Left ventricle myocardium inferior (tissue), 1 donor: ENCODE results near the gene VAPB. TPM values are rescaled to one million over a fixed set of nuclear protein-coding genes. Genes with fewer than 3 reads are reported as not detected.

Experiments
- DNase-seq: peaks from one replicate; pipeline ENCODE4 v3.0.0-alpha.2; 2020
- H3K27ac ChIP-seq: fragments of 200-600 bp; replicated peaks from 2 replicates; pipeline ENCODE4 v1.8.0; 2021
- H3K27me3 ChIP-seq: fragments of 200-600 bp; 2 replicates; pipeline ENCODE4 v1.8.0; 2021; ENCODE audit warnings: low read depth
- H3K36me3 ChIP-seq: fragments of 200-600 bp; 2 replicates; pipeline ENCODE4 v1.8.0; 2021
- H3K4me1 ChIP-seq: fragments of 200-600 bp; 2 replicates; pipeline ENCODE4 v1.8.0; 2021
- H3K4me3 ChIP-seq: fragments of 200-600 bp; 2 replicates; pipeline ENCODE4 v1.8.0; 2021; ENCODE audit warnings: mild to moderate bottlenecking, moderate library complexity
- H3K9me3 ChIP-seq: fragments of 200-600 bp; replicated peaks from 2 replicates; pipeline ENCODE4 v1.8.0; 2021
- intact Hi-C: fragments of 100-400 bp; cut with micrococcal nuclease; formaldehyde crosslinking; loops from one replicate; pipeline ENCODE4 v1.11.0; 2022
- total RNA-seq: library from RNA; stranded (reverse); fragmentation: NEBNext Ultra II Directional; extraction: Animal tissue kit (Norgen Biotek cat#: 25700); gene quantifications from one replicate; pipeline ENCODE4 v1.2.1, GENCODE V29; 2021
- TF ChIP-seq, protein P1 (sequence below): fragments of 200-600 bp; IDR thresholded peaks from 2 replicates; pipeline ENCODE4 v1.8.0; 2021; ENCODE audit warnings: antibody characterized with exemption, mild to moderate bottlenecking, borderline replicate concordance
- donor health status: DM: no; HTN: yes; CAD: no; lungs with severe emphysema.

Gene VAPB
- total RNA-seq, 1 donor from 2014 or later = 72.6 TPM

DNA sequence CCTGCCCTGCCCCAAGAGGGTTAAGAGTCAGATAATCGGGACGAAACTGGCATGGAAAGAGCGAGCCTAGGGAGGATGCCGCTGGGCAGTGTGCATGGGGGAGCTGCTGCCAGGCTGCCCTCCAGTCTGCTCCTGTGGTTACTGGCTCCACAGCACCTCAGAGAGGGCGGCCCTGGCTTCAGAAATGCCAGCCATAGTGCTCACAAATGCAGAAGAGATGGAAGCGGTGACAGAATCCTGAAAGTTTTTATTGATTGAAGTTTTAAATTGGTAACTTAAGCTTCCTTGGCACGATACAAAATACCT is 57.9 kb downstream of the VAPB start:
- Histone ChIP-seq H3K27ac (no peak overlapping the region), H3K36me3 (peaks cover 48% of the 10 kb centered on the region), H3K4me1 (peaks cover 8% of the 10 kb centered on the region), H3K9me3 (no peaks in the 10 kb centered on the region), H3K4me3 (no peak overlapping the region), H3K27me3 (no peaks in the 10 kb centered on the region)
- TF ChIP-seq, protein P1, sequence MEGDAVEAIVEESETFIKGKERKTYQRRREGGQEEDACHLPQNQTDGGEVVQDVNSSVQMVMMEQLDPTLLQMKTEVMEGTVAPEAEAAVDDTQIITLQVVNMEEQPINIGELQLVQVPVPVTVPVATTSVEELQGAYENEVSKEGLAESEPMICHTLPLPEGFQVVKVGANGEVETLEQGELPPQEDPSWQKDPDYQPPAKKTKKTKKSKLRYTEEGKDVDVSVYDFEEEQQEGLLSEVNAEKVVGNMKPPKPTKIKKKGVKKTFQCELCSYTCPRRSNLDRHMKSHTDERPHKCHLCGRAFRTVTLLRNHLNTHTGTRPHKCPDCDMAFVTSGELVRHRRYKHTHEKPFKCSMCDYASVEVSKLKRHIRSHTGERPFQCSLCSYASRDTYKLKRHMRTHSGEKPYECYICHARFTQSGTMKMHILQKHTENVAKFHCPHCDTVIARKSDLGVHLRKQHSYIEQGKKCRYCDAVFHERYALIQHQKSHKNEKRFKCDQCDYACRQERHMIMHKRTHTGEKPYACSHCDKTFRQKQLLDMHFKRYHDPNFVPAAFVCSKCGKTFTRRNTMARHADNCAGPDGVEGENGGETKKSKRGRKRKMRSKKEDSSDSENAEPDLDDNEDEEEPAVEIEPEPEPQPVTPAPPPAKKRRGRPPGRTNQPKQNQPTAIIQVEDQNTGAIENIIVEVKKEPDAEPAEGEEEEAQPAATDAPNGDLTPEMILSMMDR = no peak
- DNase-seq = no peak
- intact Hi-C loops = no loop called here

DNA sequence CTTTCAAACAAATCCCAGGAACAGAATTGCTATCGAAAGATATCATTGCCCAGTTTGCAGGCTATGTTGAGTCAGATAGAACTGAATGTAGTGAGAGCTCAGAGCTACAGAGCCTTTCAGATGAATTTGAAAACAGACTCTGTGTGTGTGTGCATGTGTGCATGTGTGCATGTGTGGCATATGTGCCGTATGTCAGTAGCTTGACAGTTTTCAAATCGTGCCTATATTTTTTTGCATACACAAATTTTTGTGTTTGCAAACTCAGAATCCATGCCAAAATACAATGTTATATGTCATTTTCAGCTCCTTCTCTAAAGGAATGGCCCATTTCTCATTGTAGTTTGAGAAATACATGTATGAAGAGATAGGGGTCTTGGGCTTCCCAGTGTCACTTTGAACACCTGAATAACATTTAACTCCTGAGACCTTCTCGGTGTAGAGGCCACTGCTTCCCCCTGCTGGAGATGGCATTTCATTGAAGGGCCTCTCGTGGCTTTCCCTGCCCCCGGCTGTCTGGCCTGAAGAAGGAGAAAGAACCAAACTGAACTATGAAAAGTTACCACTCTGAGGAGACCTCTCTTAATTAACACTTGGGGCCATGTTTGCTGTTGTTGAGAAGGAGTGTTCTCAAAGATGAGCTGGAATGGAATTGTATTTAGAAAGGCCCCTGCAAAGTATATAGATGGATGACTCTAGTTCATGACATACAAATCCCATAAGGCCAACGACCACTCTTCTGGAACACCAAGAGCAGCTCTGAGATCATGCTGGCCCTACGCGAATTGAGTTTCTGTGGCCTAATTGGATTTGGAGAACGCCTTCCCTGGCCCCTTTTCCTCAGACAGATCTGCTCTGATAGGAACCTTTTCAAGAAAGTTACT is 58.7 kb downstream of the VAPB start:
- intact Hi-C loops = no loop called here

DNA sequence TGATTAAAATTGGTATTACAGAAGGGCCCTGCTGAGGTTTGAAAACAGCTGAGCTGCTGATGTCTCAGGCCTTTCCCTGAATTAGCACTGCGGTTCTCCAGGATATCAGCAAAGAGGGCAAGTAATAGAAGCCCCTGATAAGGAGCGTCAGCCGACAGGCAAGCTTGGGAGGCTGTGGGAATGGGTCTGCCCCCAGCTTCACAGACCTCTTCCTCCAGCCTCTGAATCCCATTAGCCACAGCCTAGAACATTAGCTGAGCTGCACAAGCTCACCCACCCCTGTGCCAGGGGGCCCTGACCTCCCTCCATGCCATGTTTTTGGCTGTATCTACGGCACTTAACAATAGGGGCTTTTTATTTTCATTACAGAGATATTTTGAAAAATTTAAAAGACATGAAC is 59.9 kb downstream of the VAPB start:
- H3K36me3 ChIP-seq = peaks cover 42% of the 10 kb centered on the region

More for the DNA sequence above, 58.7 kb downstream of the VAPB start:
- H3K36me3 ChIP-seq = peaks cover 46% of the 10 kb centered on the region
- H3K4me1 ChIP-seq = peaks cover 10% of the 10 kb centered on the region
- H3K9me3 ChIP-seq = no peaks in the 10 kb centered on the region
- no peaks in the 10 kb centered on the region for H3K27me3 ChIP-seq
- H3K27ac ChIP-seq = no peak overlapping the region
- no peak overlapping the region for H3K4me3 ChIP-seq
- no peak for DNase-seq
- TF ChIP-seq, protein P1 = peak; percentile 74

DNA sequence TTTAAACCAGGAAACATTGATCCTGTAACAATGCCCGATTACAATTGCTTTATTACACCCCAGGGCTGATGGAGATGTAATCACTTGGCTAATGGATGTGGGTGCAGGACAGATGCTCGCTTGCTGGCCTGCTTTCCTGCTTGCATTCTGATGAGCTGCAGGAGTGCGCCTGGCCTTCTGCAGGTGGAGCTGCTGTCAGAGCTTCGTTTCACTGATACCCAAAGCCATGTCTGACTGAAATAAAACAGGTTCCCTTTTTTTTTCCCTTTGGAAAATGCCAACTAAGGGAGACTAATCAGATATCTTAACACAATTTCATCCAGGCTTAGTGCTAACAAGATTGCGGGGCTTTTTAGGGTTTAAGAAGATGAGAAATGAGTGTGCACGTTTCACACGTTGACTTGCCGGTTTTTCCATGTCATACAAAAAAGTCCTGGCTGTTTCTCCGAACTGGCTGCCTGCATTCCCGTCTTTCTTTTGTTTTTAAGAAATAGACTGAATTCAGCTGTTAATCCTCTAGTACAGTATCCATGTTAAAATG is 60.7 kb downstream of the VAPB start:
- Histone ChIP-seq H3K36me3 (peaks cover 34% of the 10 kb centered on the region), H3K27ac (no peak overlapping the region), H3K9me3 (peaks cover 6% of the 10 kb centered on the region), H3K4me1 (peaks cover 17% of the 10 kb centered on the region), H3K27me3 (no peaks in the 10 kb centered on the region), H3K4me3 (no peak overlapping the region)
- no peak for DNase-seq
- intact Hi-C loops = loop anchor here (10.0 kb wide), 1 partner anchor 205 kb away; no protein-coding TSS in a partner anchor
- TF ChIP-seq, protein P1 = no peak

More for the DNA sequence above, 59.9 kb downstream of the VAPB start:
- Histone ChIP-seq H3K9me3 (no peaks in the 10 kb centered on the region), H3K4me3 (no peak overlapping the region), H3K4me1 (peaks cover 18% of the 10 kb centered on the region), H3K27ac (no peak overlapping the region), H3K27me3 (no peaks in the 10 kb centered on the region)
- TF ChIP-seq, protein P1 = no peak
- no peak for DNase-seq
- intact Hi-C loops = no loop called here

DNA sequence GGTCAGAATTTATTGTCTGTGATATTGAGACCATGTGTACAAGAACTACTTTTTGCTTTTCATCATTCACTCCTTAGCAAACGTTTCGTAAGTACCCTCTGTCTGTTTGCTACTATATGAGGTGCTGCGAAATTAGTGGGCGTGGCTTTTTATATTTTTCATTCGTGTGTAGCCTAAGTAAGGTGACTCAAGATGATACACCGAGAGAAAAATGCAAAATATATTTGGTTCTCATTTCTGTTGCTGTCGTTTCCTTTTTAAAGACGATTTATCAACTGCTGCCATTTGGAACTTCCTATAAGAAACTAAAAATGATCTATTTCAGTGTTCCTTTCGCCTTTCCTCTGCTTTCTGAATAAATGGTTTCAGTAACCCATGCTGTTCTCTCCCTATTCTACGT is 61.2 kb downstream of the VAPB start:
- Histone ChIP-seq H3K9me3 (peaks cover 6% of the 10 kb centered on the region), H3K27me3 (no peaks in the 10 kb centered on the region), H3K4me1 (peaks cover 14% of the 10 kb centered on the region), H3K36me3 (peaks cover 29% of the 10 kb centered on the region), H3K4me3 (no peak overlapping the region), H3K27ac (no peak overlapping the region)
- DNase-seq = no peak
- intact Hi-C loops = loop anchor here (10.0 kb wide), 1 partner anchor 205 kb away; no protein-coding TSS in a partner anchor
- TF ChIP-seq, protein P1 = no peak
